Stomach (tissue), 4 donors: ENCODE results near the gene LDB1.

ENCODE experiments used
- EP300 ChIP-seq: sonication (generic); formaldehyde crosslinking; IDR thresholded peaks from one replicate; pipeline ENCODE4 v1.6.1; 2017; ENCODE audit warnings: antibody characterized with exemption
- POLR2A ChIP-seq, 4 donors: fragments of 450-650 bp; IDR thresholded peaks; one replicate each; pipeline ENCODE4 v1.6.1; 2016; ENCODE audit warnings: antibody characterized with exemption in 4 of 4, control low read depth in 2 of 4, mild to moderate bottlenecking in 1 of 4, moderate library complexity in 1 of 4
- POLR2AphosphoS5 ChIP-seq, 3 donors: sonication (generic); formaldehyde crosslinking; IDR thresholded peaks; one replicate each; pipeline ENCODE4 v1.6.1; 2016; ENCODE audit warnings: antibody characterized with exemption in 3 of 3
- TF ChIP-seq, protein P1 (sequence below), 7 experiments: fragments of 450-650 bp in 4 of 7; fragments of 200-600 bp in 3 of 7; sonication (generic) in 3 of 7; IDR thresholded peaks; one replicate each; pipeline ENCODE4 v1.5.1; 2016 to 2019; ENCODE audit warnings: antibody characterized with exemption in 7 of 7, control low read depth in 2 of 7, mild to moderate bottlenecking in 1 of 7

DNA sequence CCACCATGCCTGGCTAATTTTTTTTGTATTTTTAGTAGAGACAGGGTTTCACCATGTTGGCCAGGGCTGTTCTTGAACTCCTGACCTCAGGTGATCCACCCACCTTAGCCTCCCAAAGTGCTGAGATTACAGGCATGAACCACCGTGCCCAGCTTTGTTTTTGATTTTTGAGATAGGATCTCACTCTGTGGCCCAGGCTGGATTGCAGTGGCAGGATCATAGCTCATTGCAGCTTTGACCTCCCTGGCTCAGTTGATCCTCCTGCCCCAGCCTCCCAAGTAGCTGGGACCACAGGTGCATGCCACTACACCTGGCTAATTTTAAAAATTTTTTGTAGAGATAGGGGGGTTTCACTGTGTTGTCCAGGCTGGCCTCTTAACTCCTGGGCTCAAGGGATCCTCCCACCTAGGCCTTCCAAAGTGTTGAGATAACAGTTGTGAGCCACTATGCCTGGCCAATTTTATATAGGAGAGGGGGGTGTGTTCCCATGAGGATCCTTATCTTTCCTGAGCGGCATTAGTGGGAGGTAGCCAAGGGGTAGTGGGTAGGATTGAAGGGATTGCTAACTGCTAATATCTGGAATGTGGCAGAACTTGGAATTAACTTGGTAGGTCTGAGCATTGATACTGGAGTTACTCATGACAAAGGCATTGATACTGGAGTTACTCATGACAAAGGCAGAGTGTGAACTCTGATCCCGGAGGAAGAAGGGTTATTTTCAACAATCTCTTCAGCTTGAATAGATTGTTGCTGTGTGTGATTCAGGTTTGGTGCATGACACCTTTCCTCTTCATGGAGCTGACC lies 31.0 kb upstream of the LDB1 start:
- TF ChIP-seq POLR2AphosphoS5 (IDR thresholded peaks at IDR 0.05) (no peak), POLR2A (IDR thresholded peaks at IDR 0.05) (no peak), EP300 (no peak)
- TF ChIP-seq, protein P1, sequence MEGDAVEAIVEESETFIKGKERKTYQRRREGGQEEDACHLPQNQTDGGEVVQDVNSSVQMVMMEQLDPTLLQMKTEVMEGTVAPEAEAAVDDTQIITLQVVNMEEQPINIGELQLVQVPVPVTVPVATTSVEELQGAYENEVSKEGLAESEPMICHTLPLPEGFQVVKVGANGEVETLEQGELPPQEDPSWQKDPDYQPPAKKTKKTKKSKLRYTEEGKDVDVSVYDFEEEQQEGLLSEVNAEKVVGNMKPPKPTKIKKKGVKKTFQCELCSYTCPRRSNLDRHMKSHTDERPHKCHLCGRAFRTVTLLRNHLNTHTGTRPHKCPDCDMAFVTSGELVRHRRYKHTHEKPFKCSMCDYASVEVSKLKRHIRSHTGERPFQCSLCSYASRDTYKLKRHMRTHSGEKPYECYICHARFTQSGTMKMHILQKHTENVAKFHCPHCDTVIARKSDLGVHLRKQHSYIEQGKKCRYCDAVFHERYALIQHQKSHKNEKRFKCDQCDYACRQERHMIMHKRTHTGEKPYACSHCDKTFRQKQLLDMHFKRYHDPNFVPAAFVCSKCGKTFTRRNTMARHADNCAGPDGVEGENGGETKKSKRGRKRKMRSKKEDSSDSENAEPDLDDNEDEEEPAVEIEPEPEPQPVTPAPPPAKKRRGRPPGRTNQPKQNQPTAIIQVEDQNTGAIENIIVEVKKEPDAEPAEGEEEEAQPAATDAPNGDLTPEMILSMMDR (IDR thresholded peaks at IDR 0.05), result no peak
